ENCODE measurements around the gene MRPS23.
"Not testable (repeated sequence)": the region's sequence is repeated elsewhere in the genome, so short reads cannot be mapped to it uniquely, and the experiment has no call there.

Gene MRPS23

DNA sequence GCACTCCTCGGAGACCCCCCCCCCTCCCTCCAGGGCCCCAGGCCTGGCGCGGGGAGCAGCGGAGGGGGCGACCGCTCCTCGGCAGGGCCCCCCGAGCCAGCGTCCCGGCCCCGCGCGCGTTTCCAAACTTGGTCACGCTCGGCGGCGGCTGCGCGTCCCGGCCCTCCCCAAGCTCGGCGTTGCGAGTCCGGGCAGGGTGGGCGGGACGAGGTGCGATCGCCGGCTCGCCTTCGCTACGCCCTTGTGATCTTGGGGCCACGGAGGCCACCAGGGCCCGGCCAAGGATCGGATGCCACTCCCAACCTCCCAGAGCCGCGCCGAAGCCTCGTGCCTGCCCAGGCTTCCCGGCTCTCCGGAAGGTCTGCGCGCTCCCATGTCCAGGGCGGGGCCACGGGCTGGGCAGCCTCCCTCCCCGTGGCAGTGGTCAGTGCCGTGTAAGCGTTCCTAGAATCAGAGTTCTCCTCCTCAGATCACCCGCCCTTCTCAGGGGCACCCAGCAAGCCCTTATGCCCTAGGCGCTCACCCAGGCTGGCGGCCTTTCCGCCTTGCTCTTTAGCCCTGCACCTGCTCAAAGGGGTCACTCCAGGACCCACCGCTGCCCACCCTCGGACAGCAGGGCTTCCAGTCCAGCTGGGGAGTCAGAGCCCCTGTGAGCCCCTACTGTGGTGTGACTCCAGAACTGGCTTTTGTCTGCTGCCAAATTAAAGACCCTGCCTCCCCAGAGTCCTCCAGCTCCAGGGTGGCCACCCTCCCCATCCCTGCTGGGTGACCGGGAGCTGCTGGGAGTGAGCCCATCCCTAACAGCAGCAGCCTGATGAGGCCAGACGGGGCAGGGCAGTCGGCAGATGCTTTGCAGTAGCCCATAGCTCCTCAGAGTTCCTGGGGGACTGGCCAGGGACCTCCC lies 12.2 kb upstream of the MRPS23 start:
- DNase-seq: no peak

DNA sequence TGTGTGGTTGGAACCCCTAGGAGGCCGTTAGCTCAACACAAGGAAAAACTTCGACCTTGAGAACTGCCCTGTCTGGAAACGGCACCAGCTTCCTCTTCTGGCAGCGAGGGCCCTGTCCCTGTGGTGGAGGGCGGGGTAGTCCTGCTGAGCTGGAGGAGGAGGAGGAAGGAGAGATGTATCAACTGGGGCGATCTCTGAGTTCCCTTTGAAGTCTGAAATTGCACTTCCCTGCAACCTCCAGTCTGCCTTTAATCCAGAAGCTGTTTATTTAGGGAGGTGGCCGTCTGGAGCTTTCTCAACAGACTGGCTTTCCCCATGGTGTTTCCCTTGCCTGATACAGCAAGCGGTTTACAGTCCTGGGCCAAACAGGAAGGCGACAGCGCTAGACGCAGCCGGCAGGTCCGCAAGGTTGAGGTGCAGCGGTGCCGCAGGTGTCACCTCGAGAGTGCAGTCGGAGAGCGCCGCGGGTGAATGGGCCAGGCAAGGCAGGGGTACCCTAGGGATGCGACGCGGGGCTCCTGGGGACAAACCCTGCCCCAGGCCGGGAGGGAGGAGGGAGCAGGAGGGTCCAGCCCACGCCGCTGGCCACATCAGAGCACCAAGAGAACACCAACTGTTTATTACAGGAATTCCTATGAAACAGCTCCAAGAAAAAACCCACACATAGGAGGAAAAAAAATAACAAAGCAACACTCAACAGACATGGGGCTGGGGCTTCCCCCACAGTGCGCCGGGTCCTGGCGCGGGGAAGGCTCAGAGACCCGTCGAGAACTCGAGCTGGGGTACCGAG lies 11.4 kb upstream of the MRPS23 start:
- no peak for DNase-seq

DNA sequence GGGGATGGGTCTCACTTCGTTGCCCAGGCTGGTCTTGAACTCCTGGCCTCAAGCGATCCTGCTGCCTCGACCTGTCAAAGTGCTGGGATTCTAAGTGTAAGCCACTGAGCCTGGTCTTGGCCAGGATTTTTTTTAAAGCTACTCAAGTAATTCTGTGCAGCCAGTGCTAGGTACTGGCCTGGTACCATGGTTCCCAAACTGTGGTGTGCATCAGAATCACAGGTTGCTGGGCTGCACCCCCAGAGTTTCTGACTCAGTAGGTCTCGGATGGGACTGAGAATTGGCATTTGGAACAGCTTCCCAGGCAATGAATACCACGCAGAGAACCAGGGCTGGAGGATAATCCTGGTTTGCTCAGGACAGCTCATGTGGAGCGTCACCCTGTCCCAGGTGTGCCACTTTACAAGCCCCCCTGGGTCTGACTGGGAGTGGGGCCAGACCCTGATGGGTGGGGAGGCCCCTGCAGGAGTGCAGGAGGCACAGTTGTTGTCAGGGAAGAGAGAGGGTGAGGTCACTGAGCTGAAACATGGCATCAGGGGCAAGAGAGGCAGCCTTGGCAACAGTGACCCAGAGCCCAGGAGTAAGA lies 10.7 kb upstream of the MRPS23 start:
- DNase-seq: no peak

DNA sequence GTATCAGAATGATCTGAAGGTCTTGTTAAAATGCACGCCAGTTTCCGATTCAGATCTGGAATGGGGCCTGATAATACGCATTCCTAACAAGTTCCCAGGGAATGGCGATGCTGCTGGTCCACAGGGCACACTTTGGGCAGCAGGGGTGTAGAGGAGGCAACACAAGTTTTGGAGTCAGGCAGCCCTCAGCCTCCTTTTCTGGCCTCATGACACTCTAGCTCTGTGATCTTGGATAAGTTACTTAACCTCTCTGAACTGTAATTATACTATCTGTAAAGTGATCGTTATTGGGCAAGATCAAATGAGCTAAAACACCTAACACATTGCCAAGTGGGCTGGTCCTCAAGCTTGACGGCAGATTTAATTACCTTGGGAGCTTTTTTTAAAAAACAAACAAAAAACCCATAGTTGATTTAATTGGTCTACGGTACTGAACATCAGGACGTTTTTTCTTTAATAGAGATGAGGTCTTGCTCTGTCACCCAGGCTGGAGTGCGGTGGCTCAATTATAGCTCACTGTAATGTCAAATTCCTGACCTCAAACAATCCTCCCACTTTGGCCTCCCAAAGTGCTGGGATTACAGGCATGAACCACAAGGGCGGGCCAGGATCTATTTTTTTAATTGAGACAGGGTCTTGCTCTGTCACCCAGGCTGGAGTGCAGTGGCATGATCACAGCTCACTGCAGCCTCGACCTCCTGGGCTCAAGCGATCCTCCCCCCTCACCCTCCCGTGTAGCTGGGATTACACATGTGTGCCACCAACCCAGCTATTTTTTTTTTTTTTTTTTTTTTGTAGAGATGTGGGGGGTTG lies 10.0 kb upstream of the MRPS23 start:
- no peak for DNase-seq

DNA sequence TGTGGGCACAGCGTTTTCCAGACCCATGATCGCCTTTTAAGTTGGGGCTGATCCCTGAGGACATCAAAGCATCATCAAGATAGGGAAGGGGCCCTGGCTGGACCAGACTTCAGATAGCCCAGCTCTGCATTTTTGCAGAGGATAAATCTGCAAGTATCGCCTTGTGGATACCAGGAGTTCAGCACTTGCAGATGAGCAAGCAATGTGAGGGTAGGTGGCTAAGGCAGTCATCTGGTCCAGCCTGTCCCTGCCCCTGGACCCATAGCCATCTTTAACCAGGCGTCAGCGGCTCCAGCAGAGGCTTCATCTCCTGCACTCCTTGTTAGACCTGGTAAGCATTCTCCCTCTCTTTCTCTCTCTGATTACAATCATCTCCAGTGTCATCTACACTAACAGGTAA lies 9.0 kb upstream of the MRPS23 start:
- DNase-seq: no peak

DNA sequence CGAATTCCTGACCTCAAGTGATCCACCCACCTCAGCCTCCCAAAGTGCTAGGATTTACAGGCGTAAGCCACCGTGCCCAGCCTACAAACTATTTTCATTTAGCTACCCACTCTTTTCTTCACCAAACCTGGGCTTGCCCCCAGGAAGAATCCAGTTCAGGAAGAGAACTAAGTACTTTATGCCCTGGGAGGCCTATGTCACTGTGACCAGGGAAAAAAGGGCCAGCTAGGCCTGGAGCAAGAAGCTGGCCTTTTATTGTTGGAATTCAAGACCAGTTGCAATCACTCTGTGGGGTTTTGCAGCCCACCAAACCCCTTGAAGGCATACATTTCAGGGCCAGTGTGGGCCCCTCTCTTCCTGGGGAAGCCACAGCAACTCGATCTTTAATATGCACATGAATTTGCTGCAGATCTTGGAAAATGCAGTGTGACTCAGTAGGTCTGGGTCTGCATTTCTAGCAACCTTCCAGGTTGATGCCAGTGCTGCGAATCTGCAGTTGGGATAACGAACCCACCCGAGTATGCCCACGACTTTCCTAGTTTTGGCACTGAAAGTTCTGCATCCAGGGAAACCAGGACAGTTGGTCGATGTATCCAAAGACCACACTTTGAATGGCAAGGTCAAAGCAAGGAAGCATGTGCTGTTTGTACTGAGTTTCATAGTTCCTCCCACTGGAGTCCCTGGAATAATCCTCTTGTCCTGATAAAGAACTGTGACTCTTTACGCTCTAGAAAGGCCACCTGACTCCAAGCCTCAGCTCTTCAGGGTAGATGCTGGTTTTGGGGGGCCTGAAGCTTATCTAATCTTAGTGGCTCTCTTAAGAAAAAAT lies 7.2 kb upstream of the MRPS23 start:
- DNase-seq: no peak

DNA sequence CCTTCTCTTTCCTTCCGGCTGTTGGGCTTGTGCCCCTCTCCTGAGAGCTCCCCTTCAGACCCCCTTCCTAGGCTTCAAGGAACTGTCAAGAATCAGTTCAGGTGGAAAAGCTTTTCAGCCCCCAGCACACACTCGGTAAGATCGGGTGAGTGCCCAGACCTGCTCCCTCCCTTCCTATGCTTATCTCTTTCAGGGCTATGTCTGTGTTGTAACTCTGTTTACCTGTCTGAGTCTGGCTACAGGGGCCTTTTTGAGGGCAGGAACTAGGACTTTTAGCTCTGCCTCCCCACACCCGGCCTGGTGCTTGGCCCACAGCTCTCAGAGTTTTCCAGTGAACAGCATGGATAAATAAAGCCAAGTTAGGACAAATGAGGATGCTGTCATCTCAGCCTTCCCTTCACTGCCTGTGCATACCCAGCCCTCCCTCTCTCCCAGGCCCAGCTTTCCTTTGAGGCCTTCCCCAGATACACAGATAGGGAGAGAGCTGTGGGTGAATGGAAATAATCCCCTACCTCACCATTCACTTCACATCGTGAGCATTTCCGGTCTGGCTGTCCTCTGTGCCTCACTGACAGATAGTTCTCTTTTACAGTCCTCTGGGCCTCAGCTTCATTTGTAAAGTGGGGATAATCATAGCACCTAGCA lies 5.7 kb upstream of the MRPS23 start:
- DNase-seq: no peak

DNA sequence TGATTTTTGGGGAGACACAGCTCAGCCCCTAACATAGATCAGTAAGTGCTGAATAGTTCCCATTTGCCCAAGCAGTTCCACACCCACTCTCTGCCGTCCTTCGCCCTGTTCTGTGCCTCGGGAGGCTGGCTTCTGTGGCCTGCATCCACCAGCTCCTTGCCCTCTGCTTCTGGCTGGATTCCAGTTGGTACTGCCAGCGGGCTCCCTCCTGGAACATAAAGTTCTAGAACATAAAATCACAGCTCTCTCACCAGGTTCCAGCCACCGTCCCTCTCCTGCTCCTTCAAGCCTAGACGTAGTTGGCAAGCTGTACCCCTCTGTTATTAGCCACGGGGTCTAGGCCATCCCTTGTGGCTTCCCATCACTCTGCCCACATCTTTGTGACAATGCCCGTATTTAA lies 3.9 kb upstream of the MRPS23 start:
- DNase-seq: no peak

DNA sequence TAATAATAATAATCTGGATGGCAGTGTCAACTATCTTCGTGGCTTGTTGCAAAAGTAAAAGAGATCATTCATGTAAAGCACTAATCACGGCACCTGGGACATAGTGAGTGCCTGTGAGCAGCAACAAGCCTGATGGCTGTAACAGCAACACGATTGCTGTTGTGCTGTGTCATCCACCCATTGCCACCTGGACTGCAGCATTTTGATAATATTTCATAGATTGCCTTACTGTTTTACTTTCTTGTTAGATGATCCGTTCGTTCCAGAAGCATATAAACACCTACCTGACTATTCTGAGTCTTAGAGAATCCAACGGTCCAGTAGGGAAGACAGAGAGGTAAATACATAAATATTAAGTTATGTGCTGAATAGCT lies 3.1 kb upstream of the MRPS23 start:
- no peak for DNase-seq

DNA sequence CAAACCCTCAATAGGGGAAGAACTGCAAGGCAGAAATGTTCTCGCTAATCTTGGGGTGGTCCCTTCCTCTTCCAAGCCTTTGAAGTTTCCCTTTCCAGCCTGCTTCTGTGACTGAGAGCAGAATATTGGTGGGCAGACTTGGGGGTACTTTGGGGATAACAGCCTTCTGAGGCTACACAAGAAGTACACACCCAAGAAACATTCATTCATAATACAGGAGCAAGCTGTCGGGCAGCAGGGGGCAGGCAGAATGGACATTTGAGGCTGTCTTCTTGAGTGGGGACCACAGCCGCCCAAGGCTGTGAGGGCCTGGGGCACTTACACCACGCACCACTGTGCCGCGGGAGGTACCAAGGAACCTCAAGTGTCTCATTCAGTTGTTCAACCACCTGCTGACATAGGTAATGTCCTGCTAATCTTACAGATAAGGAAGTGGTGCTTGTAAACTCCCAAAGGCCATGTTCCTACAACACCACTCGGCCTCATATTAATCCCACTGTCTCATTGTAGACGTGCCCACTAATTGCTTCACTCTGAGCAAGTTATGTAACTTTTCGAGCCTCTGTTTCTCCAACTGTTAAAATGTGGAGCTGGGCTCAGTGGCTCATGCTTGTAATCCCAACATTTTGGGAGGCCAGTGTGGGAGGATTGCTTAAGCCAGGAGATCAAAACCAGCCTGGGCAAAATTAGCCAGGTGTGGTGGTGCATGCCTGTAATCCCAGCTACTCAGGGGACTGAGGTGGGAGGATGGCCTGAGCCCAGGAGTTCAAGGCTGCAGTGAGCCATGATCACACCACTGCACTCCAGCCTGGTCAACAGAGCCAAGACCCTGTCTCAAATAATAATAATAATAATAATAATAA lies 2.5 kb upstream of the MRPS23 start:
- no peak for DNase-seq

DNA sequence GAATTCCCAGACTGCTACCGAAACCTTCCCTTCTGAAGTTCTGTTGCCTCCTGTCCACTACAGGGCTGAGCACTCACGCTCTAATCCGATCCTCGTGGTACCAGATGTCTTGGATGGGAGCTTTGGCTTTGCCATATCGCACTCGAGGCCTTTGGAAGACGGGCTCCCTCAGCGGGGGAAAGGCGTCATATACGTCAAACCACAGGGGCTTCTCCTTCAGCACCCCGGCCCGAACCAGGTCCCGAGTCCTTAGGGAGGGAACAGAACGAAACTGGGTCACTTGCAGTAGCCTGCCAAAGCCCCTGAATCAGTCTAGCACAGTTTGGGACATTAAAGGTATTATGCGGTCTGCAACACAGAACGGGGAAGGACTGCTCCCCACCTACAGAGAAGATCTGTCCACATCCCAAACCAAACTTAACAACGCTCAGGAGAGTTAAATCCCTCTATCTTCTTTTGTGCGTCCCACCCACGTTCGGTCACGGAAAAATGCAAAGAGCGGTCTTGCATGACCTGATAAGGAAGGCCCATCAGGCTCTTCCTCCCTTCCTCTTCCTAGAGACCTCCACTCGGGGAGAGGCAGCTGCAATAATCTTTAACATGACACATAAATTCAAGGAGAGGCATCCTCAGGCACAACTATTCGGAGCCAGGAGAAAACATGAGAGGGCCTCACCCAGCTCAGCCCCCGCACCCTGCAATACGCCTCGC lies 526 bp downstream of the MRPS23 start:
- no peak for DNase-seq

DNA sequence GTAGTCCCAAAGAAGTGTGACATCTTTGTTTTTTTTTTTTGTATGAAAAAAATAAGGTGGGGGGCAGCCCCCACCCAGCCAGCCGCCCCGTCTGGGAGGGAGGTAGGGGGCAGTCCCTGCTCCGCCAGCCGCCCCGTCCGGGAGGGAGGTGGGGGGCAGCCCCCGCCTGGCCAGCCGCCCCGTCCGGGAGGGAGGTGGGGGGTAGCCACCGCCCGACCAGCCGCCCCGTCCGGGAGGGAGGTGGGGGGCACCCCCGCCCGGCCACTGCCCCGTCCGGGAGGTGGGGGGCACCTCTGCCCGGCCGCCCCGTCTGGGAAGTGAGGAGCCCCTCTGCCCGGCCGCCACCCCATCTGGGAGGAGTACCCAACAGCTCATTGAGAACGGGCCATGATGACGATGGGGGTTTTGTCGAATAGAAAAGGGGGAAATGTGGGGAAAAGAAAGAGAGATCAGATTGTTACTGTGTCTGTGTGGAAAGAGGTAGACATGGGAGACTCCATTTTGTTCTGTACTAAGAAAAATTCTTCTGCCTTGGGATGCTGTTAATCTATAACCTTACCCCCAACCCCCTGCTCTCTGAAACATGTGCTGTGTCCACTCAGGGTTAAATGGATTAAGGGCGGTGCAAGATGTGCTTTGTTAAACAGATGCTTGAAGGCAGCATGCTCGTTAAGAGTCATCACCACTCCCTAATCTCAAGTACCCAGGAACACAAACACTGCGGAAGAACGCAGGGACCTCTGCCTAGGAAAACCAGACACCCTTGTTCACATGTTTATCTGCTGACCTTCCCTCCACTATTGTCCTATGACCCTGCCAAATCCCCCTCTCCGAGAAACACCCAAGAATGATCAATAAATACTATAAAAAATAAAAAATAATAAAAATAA lies 3.5 kb downstream of the MRPS23 start:
- not testable (repeated sequence) for DNase-seq

DNA sequence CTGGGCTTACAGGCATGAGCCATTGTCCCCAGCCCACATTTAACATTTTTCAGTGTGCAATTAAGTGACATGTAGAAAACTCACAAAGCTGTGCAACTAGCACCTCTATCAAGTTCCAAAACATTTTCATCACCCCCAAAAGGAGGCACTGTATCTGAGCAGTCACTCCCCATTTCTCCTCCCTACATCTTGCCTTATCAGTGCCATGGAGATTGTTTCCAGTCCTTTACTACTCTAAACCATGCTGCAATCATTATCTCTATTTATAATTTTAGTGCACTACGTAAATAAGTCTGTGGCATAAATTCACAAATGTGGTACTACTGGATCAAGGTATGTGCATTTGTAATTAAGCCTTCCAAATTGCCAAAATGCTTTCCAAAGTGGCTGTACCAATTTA lies 7.6 kb downstream of the MRPS23 start:
- no peak for DNase-seq

DNA sequence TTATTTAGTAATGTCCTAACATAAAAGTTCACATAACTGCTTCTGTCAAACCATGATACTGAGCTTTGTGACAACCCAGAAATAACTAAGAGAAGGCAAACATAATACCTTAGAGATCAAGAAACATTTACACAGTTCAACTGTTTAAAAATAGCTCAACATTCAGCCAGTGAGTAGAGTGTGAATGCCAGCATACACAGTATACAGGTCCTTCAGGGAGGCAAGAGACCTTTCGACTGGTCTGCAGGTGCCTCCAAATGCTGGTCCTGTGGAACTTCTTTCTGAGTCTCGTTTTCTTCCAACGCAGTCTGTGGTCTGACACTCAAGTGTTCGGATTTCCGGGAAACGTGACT lies 10.3 kb downstream of the MRPS23 start:
- no peak for DNase-seq

DNA sequence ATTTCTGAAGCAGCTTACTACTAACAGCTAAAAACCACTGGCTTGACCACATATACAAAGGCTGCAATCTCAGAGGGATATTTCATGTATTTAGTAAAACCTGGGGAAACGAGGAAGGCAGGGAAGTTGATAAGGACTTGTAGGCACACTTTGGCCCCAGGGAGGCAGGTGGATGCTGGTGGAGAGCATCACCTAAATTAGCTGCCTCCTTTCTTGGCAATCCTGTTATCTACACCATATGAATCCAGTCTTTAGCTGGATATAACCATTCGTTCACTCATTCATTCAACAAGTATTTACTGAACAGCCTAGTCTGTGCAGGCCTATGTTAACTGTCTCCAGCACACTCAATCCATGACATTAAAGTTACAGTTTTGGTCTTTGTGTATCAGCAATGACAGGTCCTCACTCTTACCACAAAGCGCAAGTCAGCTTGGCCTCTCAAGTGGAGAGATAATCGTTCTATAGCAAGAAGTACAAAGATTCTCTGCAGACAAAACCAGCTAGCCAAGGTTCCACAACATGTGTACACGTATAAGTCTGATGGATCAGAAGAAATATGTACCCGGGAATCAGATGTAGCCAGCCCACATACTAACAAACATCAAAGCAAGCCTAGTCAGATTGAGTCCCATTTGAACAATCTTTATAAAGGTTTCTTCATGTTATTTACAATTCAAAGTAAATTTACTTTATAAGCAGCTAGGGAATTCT lies 10.8 kb downstream of the MRPS23 start:
- DNase-seq: no peak

DNA sequence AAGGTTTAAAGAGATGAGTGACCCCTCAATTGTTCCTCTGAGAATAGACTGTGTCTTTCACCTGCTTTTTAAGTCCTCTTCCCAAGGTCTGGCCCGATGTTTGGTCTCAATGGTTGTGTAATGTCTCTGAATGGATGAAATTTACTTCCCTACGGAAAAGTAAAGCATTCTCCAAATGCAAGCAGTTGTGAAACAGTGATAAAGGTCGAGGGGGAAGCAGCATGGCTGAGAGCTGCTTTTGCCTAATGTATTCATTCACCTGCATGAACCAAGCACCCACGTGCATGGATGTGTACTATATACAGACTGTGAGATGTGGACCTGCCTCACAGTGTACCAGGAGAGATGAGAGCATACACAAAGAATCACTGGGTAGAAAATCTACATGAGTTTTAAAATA lies 11.4 kb downstream of the MRPS23 start:
- DNase-seq: no peak

DNA sequence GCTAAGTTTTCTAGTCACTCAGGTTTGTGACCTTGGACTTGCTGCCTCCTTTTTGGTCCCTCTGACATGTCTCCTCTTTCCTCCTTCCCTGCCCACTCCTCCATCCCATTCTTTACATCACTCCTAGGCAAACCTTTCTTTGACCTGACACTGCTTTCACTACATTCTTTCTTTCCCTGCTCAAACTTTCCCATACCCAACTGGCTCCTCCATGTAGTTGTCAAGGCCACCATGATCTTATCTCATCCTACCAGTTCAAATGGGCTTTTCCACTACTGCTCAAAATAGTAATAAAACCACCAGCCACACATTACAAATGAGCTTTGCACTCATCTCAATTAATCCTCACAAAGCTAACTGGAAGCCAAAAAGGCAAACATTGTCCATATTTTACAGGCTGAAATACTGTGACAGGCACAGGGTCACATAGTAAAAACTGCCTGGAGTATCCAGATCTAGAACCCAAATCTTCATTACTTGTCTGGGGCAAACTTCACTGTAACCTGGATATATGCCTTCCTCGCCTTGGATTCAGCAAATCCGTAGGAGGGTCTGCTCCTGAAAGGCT lies 14.4 kb downstream of the MRPS23 start:
- no peak for DNase-seq
